ENCODE results near the gene DHX58. TPM values are rescaled to one million over a fixed set of nuclear protein-coding genes. Genes with fewer than 3 reads are reported as not detected.

The DHX58 gene
- total and polyA plus RNA-seq, 2 donors from 2014 or later, result 22.1 to 27.5 TPM

DNA sequence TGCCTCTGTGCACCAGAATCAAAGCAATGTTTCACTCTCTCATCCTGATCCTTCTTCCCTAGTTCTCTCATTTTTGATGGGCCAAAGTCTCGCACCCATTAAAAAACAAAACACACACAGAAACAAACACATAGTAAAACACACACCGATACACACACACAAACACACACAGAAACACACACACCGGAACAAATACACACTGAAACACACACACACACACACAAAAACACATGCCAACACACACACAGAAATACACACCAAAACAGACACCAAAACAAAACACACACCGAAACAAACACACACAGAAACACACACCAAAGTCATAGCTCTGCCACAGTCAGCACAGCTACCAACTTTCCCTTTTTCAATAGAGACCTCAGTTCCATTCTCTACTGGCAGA, 18.7 kb upstream of the DHX58 start:
- DNase-seq, result no peak
- peaks cover 10 to 69% (median 68%) of the 10 kb centered on the region in 3 donors for H3K4me1 ChIP-seq (ENCODE audit: control insufficient read depth in 2 of 3, insufficient read depth in 2 of 3, low read depth in 1 of 3, low read length in 3 of 3)
- peak overlapping the region; percentile 86 to 91 for H3K27ac ChIP-seq (ENCODE audit: low read depth in 2 of 2, low read length in 2 of 2)
- peaks cover 3 to 41% (median 25%) of the 10 kb centered on the region in 3 donors for H3K36me3 ChIP-seq (ENCODE audit: control insufficient read depth in 2 of 3, insufficient read depth in 3 of 3, low read length in 3 of 3)
- H3K9me3 ChIP-seq (ENCODE audit: control insufficient read depth in 2 of 3, insufficient read depth in 1 of 3, low read length in 3 of 3), result no peaks in the 10 kb centered on the region
- H3K9ac ChIP-seq (ENCODE audit: low read length in 3 of 3), result peak overlapping the region in 2 of 3 donors; percentile 21 to 43
- no peak overlapping the region for H3K4me3 ChIP-seq (ENCODE audit: low read length in 3 of 3)
- no peak for FAIRE-seq
- no peaks in the 10 kb centered on the region for H3K27me3 ChIP-seq (ENCODE audit: control insufficient read depth, insufficient read depth, low read length)
- intact Hi-C loops (cut with DNase I), result no loop called here
- TF ChIP-seq, protein P1, sequence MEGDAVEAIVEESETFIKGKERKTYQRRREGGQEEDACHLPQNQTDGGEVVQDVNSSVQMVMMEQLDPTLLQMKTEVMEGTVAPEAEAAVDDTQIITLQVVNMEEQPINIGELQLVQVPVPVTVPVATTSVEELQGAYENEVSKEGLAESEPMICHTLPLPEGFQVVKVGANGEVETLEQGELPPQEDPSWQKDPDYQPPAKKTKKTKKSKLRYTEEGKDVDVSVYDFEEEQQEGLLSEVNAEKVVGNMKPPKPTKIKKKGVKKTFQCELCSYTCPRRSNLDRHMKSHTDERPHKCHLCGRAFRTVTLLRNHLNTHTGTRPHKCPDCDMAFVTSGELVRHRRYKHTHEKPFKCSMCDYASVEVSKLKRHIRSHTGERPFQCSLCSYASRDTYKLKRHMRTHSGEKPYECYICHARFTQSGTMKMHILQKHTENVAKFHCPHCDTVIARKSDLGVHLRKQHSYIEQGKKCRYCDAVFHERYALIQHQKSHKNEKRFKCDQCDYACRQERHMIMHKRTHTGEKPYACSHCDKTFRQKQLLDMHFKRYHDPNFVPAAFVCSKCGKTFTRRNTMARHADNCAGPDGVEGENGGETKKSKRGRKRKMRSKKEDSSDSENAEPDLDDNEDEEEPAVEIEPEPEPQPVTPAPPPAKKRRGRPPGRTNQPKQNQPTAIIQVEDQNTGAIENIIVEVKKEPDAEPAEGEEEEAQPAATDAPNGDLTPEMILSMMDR (IDR thresholded peaks at IDR 0.05; ENCODE audit: borderline replicate concordance, extremely low read depth, insufficient read depth), result no peak

DNA sequence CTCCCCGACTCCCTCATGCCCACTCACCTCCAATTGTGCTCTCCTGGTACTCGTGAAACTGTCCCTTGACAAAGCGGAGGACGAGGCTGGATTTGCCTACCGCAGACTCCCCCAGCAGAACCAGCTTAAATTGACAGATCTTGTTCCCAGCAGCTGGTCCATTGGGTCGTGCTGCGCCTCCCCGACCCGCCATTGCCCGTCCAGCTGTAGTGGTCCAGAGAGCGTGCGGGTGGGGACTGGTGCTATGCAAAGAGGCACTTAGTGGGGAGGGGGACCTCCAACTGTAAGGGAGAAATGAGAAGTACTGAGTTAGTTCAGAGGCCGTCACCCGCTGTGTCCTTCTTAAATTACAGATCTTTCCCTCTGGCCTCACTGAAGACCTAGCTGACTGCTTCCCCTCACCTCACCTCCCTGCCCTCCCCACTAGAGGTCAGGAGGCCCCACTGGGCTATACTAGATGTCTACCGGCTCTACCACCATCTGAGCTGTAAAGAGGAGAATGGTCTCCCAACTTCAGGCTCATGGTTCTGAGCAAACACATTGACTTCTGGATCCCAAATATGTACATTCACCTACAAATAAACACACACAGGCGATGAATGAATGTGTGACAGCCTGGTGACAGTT, 17.9 kb upstream of the DHX58 start:
- H3K9me3 ChIP-seq (ENCODE audit: control insufficient read depth in 2 of 3, insufficient read depth in 1 of 3, low read length in 3 of 3), result no peaks in the 10 kb centered on the region
- H3K36me3 ChIP-seq (ENCODE audit: control insufficient read depth in 2 of 3, insufficient read depth in 3 of 3, low read length in 3 of 3), result peaks cover 4 to 49% (median 30%) of the 10 kb centered on the region in 3 donors
- no peaks in the 10 kb centered on the region for H3K27me3 ChIP-seq (ENCODE audit: control insufficient read depth, insufficient read depth, low read length)
- DNase-seq (no peak), FAIRE-seq (no peak)
- H3K4me3 ChIP-seq (ENCODE audit: low read length in 3 of 3), result no peak overlapping the region
- TF ChIP-seq, protein P1 (IDR thresholded peaks at IDR 0.05; ENCODE audit: borderline replicate concordance, extremely low read depth, insufficient read depth), result peak; percentile 2
- H3K4me1 ChIP-seq (ENCODE audit: control insufficient read depth in 2 of 3, insufficient read depth in 2 of 3, low read depth in 1 of 3, low read length in 3 of 3), result peaks cover 4 to 63% (median 61%) of the 10 kb centered on the region in 3 donors
- peak overlapping the region in 1 of 3 donors; percentile 29 for H3K9ac ChIP-seq (ENCODE audit: low read length in 3 of 3)
- H3K27ac ChIP-seq (ENCODE audit: low read depth in 2 of 2, low read length in 2 of 2), result peak overlapping the region; percentile 86 to 91
- intact Hi-C loops (cut with DNase I), result no loop called here

GRCh38 chr17:42129109-42129837, 16.8 kb upstream of the DHX58 start:
- intact Hi-C loops (cut with DNase I), result no loop called here
- peak overlapping the region; percentile 86 to 91 for H3K27ac ChIP-seq (ENCODE audit: low read depth in 2 of 2, low read length in 2 of 2)
- peak overlapping the region in 1 of 3 donors; percentile 29 for H3K9ac ChIP-seq (ENCODE audit: low read length in 3 of 3)
- peaks cover 3 to 55% (median 52%) of the 10 kb centered on the region in 3 donors for H3K4me1 ChIP-seq (ENCODE audit: control insufficient read depth in 2 of 3, insufficient read depth in 2 of 3, low read depth in 1 of 3, low read length in 3 of 3)
- no peak overlapping the region for H3K4me3 ChIP-seq (ENCODE audit: low read length in 3 of 3)
- TF ChIP-seq, protein P1 (IDR thresholded peaks at IDR 0.05; ENCODE audit: borderline replicate concordance, extremely low read depth, insufficient read depth), result no peak
- FAIRE-seq (no peak), DNase-seq (peak in 1 of 5 donors; percentile 86)
- peaks cover 4 to 54% (median 30%) of the 10 kb centered on the region in 3 donors for H3K36me3 ChIP-seq (ENCODE audit: control insufficient read depth in 2 of 3, insufficient read depth in 3 of 3, low read length in 3 of 3)
- no peaks in the 10 kb centered on the region for H3K9me3 ChIP-seq (ENCODE audit: control insufficient read depth in 2 of 3, insufficient read depth in 1 of 3, low read length in 3 of 3)
- no peaks in the 10 kb centered on the region for H3K27me3 ChIP-seq (ENCODE audit: control insufficient read depth, insufficient read depth, low read length)
